ENCODE measurements around the gene KCNK18.

Gene KCNK18

DNA sequence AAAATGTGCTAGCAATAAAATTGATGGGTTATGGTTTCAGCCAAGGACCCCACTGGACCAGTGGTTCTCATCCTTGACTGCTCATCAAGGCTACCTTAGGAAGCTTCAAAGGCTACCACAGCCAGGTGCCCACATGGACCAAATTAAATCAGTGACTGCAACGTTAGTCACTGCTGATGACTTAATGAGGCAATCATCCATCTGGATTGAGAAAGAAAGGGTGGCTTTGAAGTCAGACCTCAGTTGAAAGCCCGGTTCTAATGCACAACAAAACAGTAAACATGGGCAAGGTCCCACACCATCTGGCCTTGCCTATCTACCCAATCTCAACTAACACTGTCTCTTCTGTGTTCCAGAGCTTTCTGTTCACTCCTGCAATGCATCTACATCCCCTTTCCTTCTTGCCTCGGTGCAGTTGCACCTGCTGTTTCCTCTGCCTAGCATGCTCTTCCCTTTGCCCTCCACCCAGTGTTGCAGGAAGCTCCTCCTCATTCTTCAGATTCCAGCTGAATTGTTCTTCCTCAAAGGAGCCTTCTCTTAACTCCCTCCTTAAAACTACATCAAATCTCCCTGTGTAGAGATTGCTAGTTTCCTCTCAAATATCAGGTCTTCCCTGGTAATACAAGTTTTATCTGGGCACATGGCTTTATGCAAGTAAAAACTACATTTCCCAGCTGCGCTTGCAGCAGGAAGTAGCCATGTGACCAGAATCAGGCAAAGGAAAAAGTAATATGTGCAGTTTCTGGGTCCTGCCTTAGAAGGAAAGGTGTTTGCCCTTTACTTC lies 10.3 kb upstream of the KCNK18 start:
- TF ChIP-seq, protein P1, sequence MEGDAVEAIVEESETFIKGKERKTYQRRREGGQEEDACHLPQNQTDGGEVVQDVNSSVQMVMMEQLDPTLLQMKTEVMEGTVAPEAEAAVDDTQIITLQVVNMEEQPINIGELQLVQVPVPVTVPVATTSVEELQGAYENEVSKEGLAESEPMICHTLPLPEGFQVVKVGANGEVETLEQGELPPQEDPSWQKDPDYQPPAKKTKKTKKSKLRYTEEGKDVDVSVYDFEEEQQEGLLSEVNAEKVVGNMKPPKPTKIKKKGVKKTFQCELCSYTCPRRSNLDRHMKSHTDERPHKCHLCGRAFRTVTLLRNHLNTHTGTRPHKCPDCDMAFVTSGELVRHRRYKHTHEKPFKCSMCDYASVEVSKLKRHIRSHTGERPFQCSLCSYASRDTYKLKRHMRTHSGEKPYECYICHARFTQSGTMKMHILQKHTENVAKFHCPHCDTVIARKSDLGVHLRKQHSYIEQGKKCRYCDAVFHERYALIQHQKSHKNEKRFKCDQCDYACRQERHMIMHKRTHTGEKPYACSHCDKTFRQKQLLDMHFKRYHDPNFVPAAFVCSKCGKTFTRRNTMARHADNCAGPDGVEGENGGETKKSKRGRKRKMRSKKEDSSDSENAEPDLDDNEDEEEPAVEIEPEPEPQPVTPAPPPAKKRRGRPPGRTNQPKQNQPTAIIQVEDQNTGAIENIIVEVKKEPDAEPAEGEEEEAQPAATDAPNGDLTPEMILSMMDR (conservative IDR thresholded peaks at IDR 0.05; ENCODE audit: low read depth, low read length), result no peak
- no peak for DNase-seq (ENCODE audit: low read depth)
- no peak overlapping the region for H3K4me3 ChIP-seq (ENCODE audit: low read length)

GRCh38 chr10:117188371-117188770 lies 8.9 kb upstream of the KCNK18 start:
- TF ChIP-seq, protein P1 (conservative IDR thresholded peaks at IDR 0.05; ENCODE audit: low read depth, low read length), result no peak

DNA sequence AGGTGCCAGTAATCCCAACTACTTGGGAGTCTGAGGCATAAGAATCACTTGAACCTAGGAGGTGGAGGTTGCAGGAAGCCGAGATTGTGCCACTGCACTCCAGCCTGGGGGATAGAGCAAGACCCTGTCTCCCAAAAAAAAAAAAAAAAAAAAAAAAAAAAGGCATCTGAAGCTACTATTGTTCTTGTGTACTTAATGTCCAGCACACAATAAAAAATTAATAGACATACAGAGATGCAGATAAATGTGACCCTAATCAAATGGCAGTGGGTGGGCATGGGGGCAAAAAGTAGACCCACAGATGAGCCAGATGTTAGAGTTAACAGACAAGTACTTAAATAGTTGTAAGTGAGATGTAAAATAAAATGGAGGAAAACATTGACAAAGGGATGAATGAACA lies 7.7 kb upstream of the KCNK18 start:
- H3K4me3 ChIP-seq (ENCODE audit: low read length), result no peak overlapping the region
- DNase-seq (ENCODE audit: low read depth), result no peak
- TF ChIP-seq, protein P1 (conservative IDR thresholded peaks at IDR 0.05; ENCODE audit: low read depth, low read length), result no peak

More at GRCh38 chr10:117188371-117188770, 8.9 kb upstream of the KCNK18 start:
- DNase-seq (ENCODE audit: low read depth), result no peak
- H3K4me3 ChIP-seq (ENCODE audit: low read length), result no peak overlapping the region

DNA sequence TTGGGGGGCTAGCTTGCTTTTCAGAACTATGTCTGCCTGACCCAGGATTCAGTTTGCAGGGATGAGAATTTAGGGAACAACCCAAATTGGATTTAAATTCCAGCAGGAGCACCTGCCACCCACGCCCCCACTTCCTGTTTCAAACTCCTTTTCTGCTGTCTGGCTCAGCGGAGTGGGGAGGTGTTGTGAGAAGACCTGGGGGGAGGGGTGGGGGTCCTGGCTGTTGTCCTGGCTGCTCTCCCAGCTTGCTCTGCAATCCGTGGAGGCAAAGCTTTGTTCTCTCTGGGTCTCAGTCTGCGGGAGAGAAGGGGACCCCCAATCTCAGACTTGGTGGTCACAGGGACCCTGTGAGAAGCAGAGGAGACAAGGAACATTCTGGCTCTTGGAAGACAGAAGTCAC lies 799 bp downstream of the KCNK18 start:
- DNase-seq (ENCODE audit: low read depth), result no peak
- TF ChIP-seq, protein P1 (conservative IDR thresholded peaks at IDR 0.05; ENCODE audit: low read depth, low read length), result no peak
- H3K4me3 ChIP-seq (ENCODE audit: low read length), result no peak overlapping the region

DNA sequence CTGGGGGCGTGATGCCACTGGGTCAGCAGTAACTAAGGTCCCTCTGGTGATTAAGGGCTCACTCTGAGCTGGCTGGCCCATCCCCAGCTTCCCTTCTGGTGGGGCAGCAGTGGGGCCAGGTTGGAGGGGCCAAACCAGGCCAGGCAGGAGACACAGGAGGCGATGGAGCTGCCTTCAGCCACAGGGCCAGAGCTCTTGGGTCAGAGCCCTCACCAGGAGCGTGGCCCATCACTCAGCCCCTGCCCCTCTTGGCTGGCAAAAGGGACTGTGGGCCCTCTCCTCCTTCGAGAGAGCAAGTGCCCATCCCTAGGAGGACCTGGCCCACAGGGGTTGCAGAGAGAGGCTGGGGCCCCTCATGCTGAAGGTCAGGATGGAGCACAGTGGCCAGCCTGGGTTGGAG lies 4.5 kb downstream of the KCNK18 start:
- TF ChIP-seq, protein P1 (conservative IDR thresholded peaks at IDR 0.05; ENCODE audit: low read depth, low read length), result no peak
- no peak for DNase-seq (ENCODE audit: low read depth)
- no peak overlapping the region for H3K4me3 ChIP-seq (ENCODE audit: low read length)

DNA sequence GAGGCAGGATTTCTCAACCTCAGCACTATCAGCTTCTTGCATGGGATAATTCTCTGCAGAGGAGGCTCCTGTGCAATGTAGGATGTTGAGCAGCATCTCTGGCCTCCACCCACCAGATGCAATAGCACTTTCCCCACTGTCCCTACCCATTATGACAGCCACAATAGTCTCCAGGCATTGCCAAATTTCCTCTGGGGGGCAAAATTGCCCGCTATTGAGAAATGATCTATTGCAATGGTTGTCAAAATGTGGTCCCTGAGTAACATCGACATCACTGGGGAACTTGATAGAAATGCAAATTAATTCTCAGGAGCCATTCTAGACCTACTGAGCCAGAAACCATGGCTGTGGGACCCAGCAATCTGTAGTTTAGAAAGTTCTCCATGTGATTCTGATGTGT lies 7.0 kb downstream of the KCNK18 start:
- no peak for DNase-seq (ENCODE audit: low read depth)
- TF ChIP-seq, protein P1 (conservative IDR thresholded peaks at IDR 0.05; ENCODE audit: low read depth, low read length), result no peak
- H3K4me3 ChIP-seq (ENCODE audit: low read length), result no peak overlapping the region

DNA sequence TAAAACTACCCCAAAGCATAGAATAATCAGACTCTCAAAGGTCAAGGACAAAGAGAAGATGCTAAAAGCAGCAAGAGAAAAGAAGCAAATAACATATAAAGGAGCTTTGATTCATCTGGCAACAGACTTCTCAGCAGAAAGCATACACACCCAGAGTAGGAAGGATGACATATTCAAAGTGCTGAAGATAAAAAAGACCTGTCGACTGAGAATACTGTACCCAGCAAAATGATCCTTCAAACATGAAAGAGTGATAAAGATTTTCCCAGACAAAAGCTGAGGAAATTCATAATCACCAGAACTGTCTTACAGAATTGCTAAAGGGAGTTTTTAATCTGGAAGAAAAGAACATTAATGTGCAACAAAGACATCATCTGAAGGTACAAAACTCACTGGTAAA lies 14.9 kb downstream of the KCNK18 start:
- TF ChIP-seq, protein P1 (conservative IDR thresholded peaks at IDR 0.05; ENCODE audit: low read depth, low read length), result no peak
- no peak for DNase-seq (ENCODE audit: low read depth)
- no peak overlapping the region for H3K4me3 ChIP-seq (ENCODE audit: low read length)
